Activated CD8-positive, alpha-beta memory T cell treated with anti-CD3 and anti-CD28 coated beads for 1 hour (primary cell): ENCODE measurements around the gene FAM53B.
A peak's percentile ranks its signal among the peaks of the same experiment; 100 is the strongest.

Source experiments
- DNase-seq, 2 donors: peaks; one replicate each; pipeline ENCODE4 v3.0.0-alpha.2; 2020; ENCODE audit warnings: low read depth in 1 of 2; ENCODE audit errors: extremely low read depth in 1 of 2

Gene FAM53B

GRCh38 chr10:124650820-124651401 is 93.3 kb downstream of the FAM53B start:
- DNase-seq: peak; percentile 45 to 55

- DNase-seq: no peak
Measured at GRCh38 chr10:124650263-124650662, 93.9 kb downstream of the FAM53B start.

- no peak for DNase-seq
Measured at GRCh38 chr10:124649214-124649613, 95.0 kb downstream of the FAM53B start.

- DNase-seq: peak in 1 of 2 donors; percentile 33
Measured at GRCh38 chr10:124648738-124649137, 95.4 kb downstream of the FAM53B start.

- no peak for DNase-seq
Measured at GRCh38 chr10:124648131-124648475, 96.1 kb downstream of the FAM53B start.

GRCh38 chr10:124647421-124648130 is 96.6 kb downstream of the FAM53B start:
- DNase-seq: peak in 1 of 2 donors; percentile 48

- DNase-seq: no peak
Measured at GRCh38 chr10:124646483-124647352, 97.5 kb downstream of the FAM53B start.

- DNase-seq: no peak
Measured at GRCh38 chr10:124645467-124646095, 98.6 kb downstream of the FAM53B start.

GRCh38 chr10:124644771-124645415 is 99.3 kb downstream of the FAM53B start:
- DNase-seq: no peak

GRCh38 chr10:124644236-124644635 is 99.9 kb downstream of the FAM53B start:
- DNase-seq: no peak

GRCh38 chr10:124643330-124644009 is 100.7 kb downstream of the FAM53B start:
- DNase-seq: no peak

- DNase-seq: no peak
Measured at GRCh38 chr10:124642088-124642710, 102.0 kb downstream of the FAM53B start.

GRCh38 chr10:124641282-124642087 is 102.7 kb downstream of the FAM53B start:
- no peak for DNase-seq

GRCh38 chr10:124640538-124641231 is 103.5 kb downstream of the FAM53B start:
- DNase-seq: no peak

- DNase-seq: no peak
Measured at GRCh38 chr10:124640056-124640455, 104.1 kb downstream of the FAM53B start.

- DNase-seq: no peak
Measured at GRCh38 chr10:124639646-124640045, 104.5 kb downstream of the FAM53B start.

- DNase-seq: no peak
Measured at GRCh38 chr10:124639206-124639605, 105.0 kb downstream of the FAM53B start.

- no peak for DNase-seq
Measured at GRCh38 chr10:124637746-124638145, 106.4 kb downstream of the FAM53B start.
